Gastroesophageal sphincter (tissue), 3 donors: ENCODE results near the gene A4GALT.
"Not testable (repeated sequence)": the region's sequence is repeated elsewhere in the genome, so short reads cannot be mapped to it uniquely, and the experiment has no call there.

Experiments used
- CTCF ChIP-seq, 4 experiments: fragments of 200-600 bp in 2 of 4; fragments of 450-650 bp in 2 of 4; sonication (generic) in 1 of 4; IDR thresholded peaks; one replicate each; pipeline ENCODE4 v1.5.1; 2017 to 2019; ENCODE audit warnings: antibody characterized with exemption in 4 of 4, mild to moderate bottlenecking in 2 of 4, moderate library complexity in 2 of 4
- EP300 ChIP-seq: sonication (generic); formaldehyde crosslinking; IDR thresholded peaks from one replicate; pipeline ENCODE4 v1.6.1; 2017; ENCODE audit warnings: antibody characterized with exemption, mild to moderate bottlenecking
- POLR2A ChIP-seq, 2 donors: fragments of 450-650 bp; IDR thresholded peaks; one replicate each; pipeline ENCODE4 v1.6.1; 2017; ENCODE audit warnings: antibody characterized with exemption in 2 of 2, mild to moderate bottlenecking in 2 of 2, moderate library complexity in 1 of 2
- POLR2AphosphoS5 ChIP-seq: sonication (generic); formaldehyde crosslinking; IDR thresholded peaks from one replicate; pipeline ENCODE4 v1.6.1; 2017; ENCODE audit warnings: antibody characterized with exemption

- TF ChIP-seq CTCF (IDR thresholded peaks at IDR 0.05); POLR2A (IDR thresholded peaks at IDR 0.05); EP300; POLR2AphosphoS5: not testable (repeated sequence)
These were observed 19.6 kb upstream of the A4GALT start for GRCh38 chr22:42740320-42740719.
